Activated T-cell treated with anti-CD3 and anti-CD28 coated beads, Interleukin-2, amount 50 U/mL, for 24 hours (primary cell): ENCODE measurements around the gene VPS37B.

Source experiments
- DNase-seq: peaks from one replicate; pipeline ENCODE4 v3.0.0-alpha.2; 2020
- H3K27ac Mint-ChIP-seq: 2 replicates; pipeline ENCODE4 v1.8.0; 2020; ENCODE audit warnings: mild to moderate bottlenecking, mixed read lengths
- H3K27me3 Mint-ChIP-seq: 2 replicates; pipeline ENCODE4 v1.8.0; 2020; ENCODE audit warnings: mixed read lengths
- H3K36me3 Mint-ChIP-seq: 2 replicates; pipeline ENCODE4 v1.8.0; 2020; ENCODE audit warnings: low read depth, mixed read lengths
- H3K4me1 Mint-ChIP-seq: 2 replicates; pipeline ENCODE4 v1.8.0; 2020; ENCODE audit warnings: low read depth, mixed read lengths
- H3K4me3 Mint-ChIP-seq: 2 replicates; pipeline ENCODE4 v1.8.0; 2020; ENCODE audit warnings: mild to moderate bottlenecking, moderate library complexity, mixed read lengths
- H3K9me3 Mint-ChIP-seq: 2 replicates; pipeline ENCODE4 v1.8.0; 2020; ENCODE audit warnings: mixed read lengths

Gene VPS37B

DNA sequence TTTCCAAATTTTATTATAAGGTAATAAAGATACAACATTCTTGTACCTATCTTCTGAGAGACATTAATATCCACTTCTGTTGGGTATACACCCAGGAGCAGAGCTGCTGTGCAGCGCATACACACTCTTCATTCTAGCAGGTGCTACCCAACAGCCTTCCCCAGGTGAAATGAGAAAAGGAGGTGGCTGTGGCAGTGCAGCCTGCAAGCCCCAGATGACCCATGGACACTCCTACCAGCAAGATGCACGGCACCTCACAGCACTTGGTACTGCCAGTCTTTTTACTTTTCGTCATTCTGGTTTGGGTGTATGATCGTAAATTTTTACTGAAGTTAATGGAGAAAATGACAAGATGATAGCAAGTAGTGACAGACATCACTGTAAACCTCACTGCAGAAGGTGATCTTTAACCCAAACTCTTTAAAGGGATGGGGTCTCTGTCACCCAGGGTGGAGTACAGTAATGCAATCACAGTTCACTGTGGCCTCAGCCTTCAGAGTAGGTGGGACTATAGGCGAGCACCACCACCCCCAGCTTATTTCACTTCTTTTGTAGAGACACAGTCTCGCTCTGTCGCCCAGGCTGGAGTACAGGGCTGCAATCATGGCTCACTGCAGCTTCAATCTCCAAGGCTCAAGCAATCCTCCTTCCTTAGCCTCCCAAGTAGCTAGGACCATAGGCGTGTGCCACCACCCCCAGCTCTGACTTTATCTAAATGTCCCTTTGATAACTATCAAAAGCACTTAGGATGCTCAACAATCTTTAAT, 26.5 kb downstream of the VPS37B start:
- no peak for DNase-seq
- no peaks in the 10 kb centered on the region for H3K27me3 Mint-ChIP-seq
- H3K27ac Mint-ChIP-seq: no peak overlapping the region
- no peak overlapping the region for H3K4me3 Mint-ChIP-seq
- peaks cover 74% of the 10 kb centered on the region for H3K36me3 Mint-ChIP-seq
- H3K9me3 Mint-ChIP-seq: no peaks in the 10 kb centered on the region
- peaks cover 40% of the 10 kb centered on the region for H3K4me1 Mint-ChIP-seq

- Mint-ChIP-seq H3K4me1 (peaks cover 33% of the 10 kb centered on the region), H3K4me3 (no peak overlapping the region), H3K9me3 (no peaks in the 10 kb centered on the region), H3K27ac (no peak overlapping the region), H3K27me3 (no peaks in the 10 kb centered on the region), H3K36me3 (peaks cover 76% of the 10 kb centered on the region)
- DNase-seq: no peak
Measured at GRCh38 chr12:122868471-122869177, 27.3 kb downstream of the VPS37B start.

GRCh38 chr12:122867691-122868461, 28.0 kb downstream of the VPS37B start:
- Mint-ChIP-seq H3K4me3 (no peak overlapping the region), H3K9me3 (no peaks in the 10 kb centered on the region), H3K27me3 (no peaks in the 10 kb centered on the region), H3K36me3 (peaks cover 78% of the 10 kb centered on the region), H3K27ac (no peak overlapping the region), H3K4me1 (peaks cover 25% of the 10 kb centered on the region)
- no peak for DNase-seq

DNA sequence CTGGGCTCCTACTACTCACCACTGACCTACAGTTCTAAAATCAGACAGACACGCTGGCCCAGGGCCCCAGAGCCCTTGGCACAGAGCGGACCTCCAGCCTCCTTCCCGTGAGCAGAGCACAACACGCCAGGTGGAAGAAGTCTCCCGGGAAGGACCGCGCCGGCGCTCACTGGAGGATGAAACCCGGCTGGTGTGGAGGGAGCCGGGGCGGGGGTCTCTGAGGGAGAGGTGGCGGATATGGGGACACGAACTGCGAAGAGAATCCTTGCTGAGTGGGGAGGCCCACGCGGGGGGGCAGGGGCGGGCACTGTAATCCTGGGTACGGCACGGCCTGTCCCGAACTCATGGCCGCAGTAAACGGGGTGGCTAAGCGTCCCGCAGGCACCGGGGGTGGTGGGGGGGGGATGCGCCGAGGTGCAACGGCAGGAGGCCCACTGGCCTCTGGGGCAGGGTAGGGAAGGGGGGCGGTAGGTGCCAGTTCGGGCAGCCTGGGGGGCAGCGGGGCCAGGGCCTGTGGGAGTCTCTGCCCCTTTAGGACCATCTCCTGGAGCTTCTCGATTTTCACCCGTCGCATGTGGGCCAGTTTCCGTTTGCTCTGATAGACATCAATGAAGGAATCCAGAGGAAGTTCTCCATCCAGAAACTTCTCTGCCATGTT, 28.8 kb downstream of the VPS37B start:
- Mint-ChIP-seq H3K9me3 (no peaks in the 10 kb centered on the region), H3K27ac (no peak overlapping the region)

GRCh38 chr12:122866379-122866778, 29.5 kb downstream of the VPS37B start:
- H3K27ac Mint-ChIP-seq: no peak overlapping the region
- no peak overlapping the region for H3K4me3 Mint-ChIP-seq
- H3K36me3 Mint-ChIP-seq: peaks cover 85% of the 10 kb centered on the region
- no peaks in the 10 kb centered on the region for H3K9me3 Mint-ChIP-seq
- peaks cover 10% of the 10 kb centered on the region for H3K4me1 Mint-ChIP-seq
- H3K27me3 Mint-ChIP-seq: no peaks in the 10 kb centered on the region
- DNase-seq: no peak

More for the DNA sequence above, 28.8 kb downstream of the VPS37B start:
- H3K4me1 Mint-ChIP-seq: peaks cover 17% of the 10 kb centered on the region
- no peak overlapping the region for H3K4me3 Mint-ChIP-seq
- peaks cover 80% of the 10 kb centered on the region for H3K36me3 Mint-ChIP-seq
- no peak for DNase-seq
- no peaks in the 10 kb centered on the region for H3K27me3 Mint-ChIP-seq

DNA sequence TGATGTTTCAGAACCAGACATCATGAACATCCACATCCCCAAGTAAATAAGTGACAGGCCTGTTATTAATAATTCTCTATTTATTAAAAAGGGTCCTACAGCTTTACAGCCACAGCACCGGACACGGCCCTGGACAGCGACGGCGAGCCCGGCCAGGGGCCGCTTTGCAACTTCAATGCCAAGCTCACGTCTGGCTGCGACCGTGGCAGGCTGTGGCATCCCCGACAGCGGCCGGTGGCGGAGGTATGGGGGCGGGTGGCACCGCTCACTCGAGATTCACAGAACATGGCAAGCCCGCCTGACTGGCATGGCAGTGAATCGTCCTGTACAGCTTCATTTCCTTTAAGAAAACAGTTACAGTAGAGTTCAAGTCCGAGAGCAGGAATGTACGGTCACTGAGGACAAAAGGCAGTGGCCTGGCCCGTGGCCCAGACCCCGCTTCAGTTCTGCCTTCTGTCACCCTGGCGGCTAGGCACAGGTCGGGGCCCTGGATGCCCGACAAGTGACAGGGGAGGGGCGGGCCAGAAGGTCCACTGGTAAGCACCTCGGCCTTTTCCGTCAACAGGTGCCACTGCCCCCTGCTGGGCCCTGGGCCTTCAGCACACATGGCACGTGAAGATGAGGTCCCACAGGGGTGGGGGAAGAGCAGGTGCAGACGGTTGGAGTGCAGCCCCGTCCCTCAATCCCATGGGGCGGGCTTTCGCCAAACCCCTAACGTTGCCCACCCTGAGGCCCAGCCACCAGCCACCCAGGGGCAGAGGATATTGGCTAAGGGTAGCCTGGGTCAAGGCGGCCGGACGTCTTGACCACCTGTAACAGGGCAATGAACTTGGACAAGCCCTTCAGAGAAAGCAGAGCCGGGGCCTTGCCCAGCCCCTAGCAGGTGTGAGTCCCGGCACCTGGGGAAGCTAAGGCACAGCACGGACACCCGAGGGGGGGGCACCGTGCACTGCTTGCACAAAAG, 30.4 kb downstream of the VPS37B start:
- peaks cover 84% of the 10 kb centered on the region for H3K36me3 Mint-ChIP-seq

DNA sequence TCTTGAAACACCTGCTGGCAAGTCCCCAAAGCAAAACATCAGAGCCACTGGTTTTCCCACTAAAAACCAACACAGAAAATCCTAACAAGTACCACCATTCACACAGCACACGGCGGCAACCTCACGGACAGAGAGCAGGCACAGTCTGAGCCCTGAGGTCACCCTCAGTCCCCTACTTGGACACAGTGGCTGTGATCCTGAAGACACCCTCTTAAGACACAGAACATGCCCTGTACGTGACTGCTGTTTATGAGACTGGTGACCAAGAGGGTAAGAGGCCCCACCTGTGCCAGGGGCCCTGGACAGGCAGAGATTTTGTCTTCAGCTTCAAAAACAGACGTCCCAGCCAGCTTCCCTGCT, 31.1 kb downstream of the VPS37B start:
- DNase-seq: no peak
- H3K4me3 Mint-ChIP-seq: no peak overlapping the region
- no peaks in the 10 kb centered on the region for H3K27me3 Mint-ChIP-seq
- no peaks in the 10 kb centered on the region for H3K9me3 Mint-ChIP-seq
- no peak overlapping the region for H3K27ac Mint-ChIP-seq
- H3K36me3 Mint-ChIP-seq: peaks cover 84% of the 10 kb centered on the region
- peaks cover 2% of the 10 kb centered on the region for H3K4me1 Mint-ChIP-seq

More for the DNA sequence above, 30.4 kb downstream of the VPS37B start:
- H3K27ac Mint-ChIP-seq: no peak overlapping the region
- H3K9me3 Mint-ChIP-seq: no peaks in the 10 kb centered on the region
- no peak overlapping the region for H3K4me3 Mint-ChIP-seq
- H3K27me3 Mint-ChIP-seq: no peaks in the 10 kb centered on the region
- DNase-seq: no peak
- peaks cover 2% of the 10 kb centered on the region for H3K4me1 Mint-ChIP-seq

- DNase-seq: no peak
- H3K4me3 Mint-ChIP-seq: no peak overlapping the region
- H3K4me1 Mint-ChIP-seq: no peaks in the 10 kb centered on the region
- no peaks in the 10 kb centered on the region for H3K9me3 Mint-ChIP-seq
- no peaks in the 10 kb centered on the region for H3K27me3 Mint-ChIP-seq
- peaks cover 80% of the 10 kb centered on the region for H3K36me3 Mint-ChIP-seq
- peak overlapping the region; percentile 8 for H3K27ac Mint-ChIP-seq
Measured at GRCh38 chr12:122862872-122863701, 32.8 kb downstream of the VPS37B start.

DNA sequence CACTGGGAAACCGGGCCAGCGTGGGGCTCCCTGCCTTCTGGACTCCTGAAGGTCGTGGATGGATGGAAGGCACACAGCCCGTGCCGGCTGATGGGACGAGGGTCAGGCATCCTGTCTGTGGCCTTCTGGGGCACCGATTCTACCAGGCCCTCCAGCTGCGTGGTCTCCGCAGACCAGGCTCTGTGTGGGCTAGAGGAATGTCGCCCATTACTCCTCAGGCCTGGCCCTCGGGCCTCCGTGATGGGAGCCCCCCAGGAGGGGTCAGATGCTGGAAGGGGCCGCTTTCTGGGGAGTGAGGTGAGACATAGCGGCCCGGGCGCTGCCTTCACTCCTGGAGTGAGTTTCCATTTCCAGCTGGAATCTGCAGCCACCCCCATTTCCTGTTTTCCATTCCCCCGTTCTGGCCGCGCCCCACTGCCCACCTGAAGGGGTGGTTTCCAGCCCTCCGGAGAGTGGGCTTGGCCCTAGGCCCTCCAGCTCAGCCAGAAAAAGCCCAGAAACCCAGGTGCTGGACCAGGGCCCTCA, 33.8 kb downstream of the VPS37B start:
- no peaks in the 10 kb centered on the region for H3K9me3 Mint-ChIP-seq
- H3K27ac Mint-ChIP-seq: no peak overlapping the region
- DNase-seq: no peak
- peaks cover 74% of the 10 kb centered on the region for H3K36me3 Mint-ChIP-seq
- no peaks in the 10 kb centered on the region for H3K4me1 Mint-ChIP-seq
- H3K27me3 Mint-ChIP-seq: no peaks in the 10 kb centered on the region
- no peak overlapping the region for H3K4me3 Mint-ChIP-seq

DNA sequence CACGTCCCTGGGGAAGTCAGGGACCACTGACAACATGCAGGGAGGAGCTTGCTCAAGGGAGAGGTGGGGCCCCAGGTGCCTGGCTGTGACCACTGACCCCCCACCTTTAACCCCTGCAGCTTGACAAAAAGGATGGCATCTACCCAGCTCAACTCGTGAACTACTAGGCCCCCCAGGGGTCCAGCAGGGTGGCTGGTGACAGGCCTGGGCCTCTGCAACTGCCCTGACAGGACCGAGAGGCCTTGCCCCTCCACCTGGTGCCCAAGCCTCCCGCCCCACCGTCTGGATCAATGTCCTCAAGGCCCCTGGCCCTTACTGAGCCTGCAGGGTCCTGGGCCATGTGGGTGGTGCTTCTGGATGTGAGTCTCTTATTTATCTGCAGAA, 34.3 kb downstream of the VPS37B start:
- Mint-ChIP-seq H3K4me3 (no peak overlapping the region), H3K9me3 (no peaks in the 10 kb centered on the region), H3K4me1 (no peaks in the 10 kb centered on the region), H3K27ac (no peak overlapping the region), H3K27me3 (no peaks in the 10 kb centered on the region), H3K36me3 (peaks cover 73% of the 10 kb centered on the region)
- DNase-seq: no peak

- peaks cover 72% of the 10 kb centered on the region for H3K36me3 Mint-ChIP-seq
- no peak overlapping the region for H3K4me3 Mint-ChIP-seq
- H3K9me3 Mint-ChIP-seq: no peaks in the 10 kb centered on the region
- no peak overlapping the region for H3K27ac Mint-ChIP-seq
- H3K4me1 Mint-ChIP-seq: no peaks in the 10 kb centered on the region
- H3K27me3 Mint-ChIP-seq: no peaks in the 10 kb centered on the region
- no peak for DNase-seq
Measured at GRCh38 chr12:122860854-122861586, 34.9 kb downstream of the VPS37B start.

GRCh38 chr12:122860040-122860853, 35.7 kb downstream of the VPS37B start:
- Mint-ChIP-seq H3K9me3 (no peaks in the 10 kb centered on the region), H3K36me3 (peaks cover 69% of the 10 kb centered on the region), H3K4me3 (no peak overlapping the region), H3K4me1 (no peaks in the 10 kb centered on the region), H3K27me3 (no peaks in the 10 kb centered on the region), H3K27ac (no peak overlapping the region)
- DNase-seq: peak; percentile 91
